CD14-positive monocyte (primary cell): ENCODE data around the gene BSDC1. TPM values are rescaled to one million over a fixed set of nuclear protein-coding genes. Genes with fewer than 3 reads are reported as not detected.
A peak's percentile ranks its signal among the peaks of the same experiment; 100 is the strongest.

Experiments used
- DNase-seq, 3 donors: peaks; one replicate each; pipeline ENCODE4 v3.0.0-alpha.2; 2011 to 2022
- H2AFZ ChIP-seq: 2 replicates; pipeline ENCODE4 v1.6.0; 2012; ENCODE audit warnings: mild to moderate bottlenecking, low read depth, low read length, inconsistent platforms; ENCODE audit not compliant: insufficient read depth, poor library complexity, severe bottlenecking
- H3K27ac ChIP-seq, 2 donors: 1 replicate in 1 of 2; 2 replicates in 1 of 2; pipeline ENCODE4 v1.5.1; 2012 to 2013; ENCODE audit warnings: low read length in 2 of 2, control low read depth in 1 of 2, inconsistent platforms in 1 of 2, low read depth in 1 of 2, mild to moderate bottlenecking in 1 of 2
- H3K27me3 ChIP-seq, 2 donors: one replicate each; pipeline versions ENCODE4 v1.6.0 to v1.6.1; 2011 to 2013; ENCODE audit warnings: low read length in 2 of 2; ENCODE audit not compliant: control insufficient read depth in 2 of 2, insufficient read depth in 2 of 2
- H3K36me3 ChIP-seq, 2 donors: replicated peaks in 1 of 2; 1 replicate in 1 of 2; 2 replicates in 1 of 2; pipeline versions ENCODE4 v1.5.1 to v1.6.1; 2012 to 2013; ENCODE audit warnings: low read length in 2 of 2, control low read depth in 1 of 2, inconsistent platforms in 1 of 2, mild to moderate bottlenecking in 1 of 2; ENCODE audit not compliant: insufficient read depth in 2 of 2, control insufficient read depth in 1 of 2
- H3K4me1 ChIP-seq, 2 donors: 1 replicate in 1 of 2; 2 replicates in 1 of 2; pipeline versions ENCODE4 v1.5.1 to v1.6.1; 2012 to 2013; ENCODE audit warnings: low read length in 2 of 2, control low read depth in 1 of 2, inconsistent platforms in 1 of 2, mild to moderate bottlenecking in 1 of 2, moderate library complexity in 1 of 2; ENCODE audit not compliant: insufficient read depth in 2 of 2, control insufficient read depth in 1 of 2
- H3K4me2 ChIP-seq: replicated peaks from 2 replicates; pipeline ENCODE3; 2012; ENCODE audit warnings: low read length, moderate library complexity, mild to moderate bottlenecking; ENCODE audit not compliant: poor library complexity, severe bottlenecking; ENCODE audit errors: extremely low read depth
- H3K4me3 ChIP-seq, 3 experiments: fragments of 200-600 bp in 1 of 3; sonication (generic) in 1 of 3; replicated peaks in 1 of 3; 1 replicate in 2 of 3; 2 replicates in 1 of 3; pipeline ENCODE4 v1.5.1; 2011 to 2013; ENCODE audit warnings: low read length in 3 of 3, mild to moderate bottlenecking in 3 of 3, control low read depth in 2 of 3, low read depth in 2 of 3, inconsistent platforms in 1 of 3, moderate library complexity in 1 of 3
- H3K79me2 ChIP-seq: 2 replicates; pipeline ENCODE4 v1.6.0; 2012; ENCODE audit warnings: mild to moderate bottlenecking, control low read depth, inconsistent platforms, low read length, moderate library complexity; ENCODE audit not compliant: insufficient read depth
- H3K9ac ChIP-seq: 2 replicates; pipeline ENCODE4 v1.6.0; 2017; ENCODE audit warnings: low read length, mild to moderate bottlenecking; ENCODE audit not compliant: insufficient read depth, poor library complexity, severe bottlenecking
- H3K9me3 ChIP-seq, 2 donors: replicated peaks in 1 of 2; 1 replicate in 1 of 2; 2 replicates in 1 of 2; pipeline versions ENCODE4 v1.5.1 to v1.6.1; 2012 to 2013; ENCODE audit warnings: low read length in 2 of 2, control low read depth in 1 of 2; ENCODE audit not compliant: control insufficient read depth in 1 of 2, insufficient read depth in 1 of 2
- H4K20me1 ChIP-seq: 2 replicates; pipeline ENCODE4 v1.6.0; 2012; ENCODE audit warnings: mild to moderate bottlenecking, low read length, control low read depth, moderate library complexity; ENCODE audit not compliant: insufficient read depth
- H3K27ac Mint-ChIP-seq, 7 donors: one replicate each; pipeline ENCODE4 v1.8.0; 2020; ENCODE audit warnings: mild to moderate bottlenecking in 7 of 7, mixed read lengths in 7 of 7, moderate library complexity in 6 of 7, inconsistent platforms in 2 of 7
- H3K27me3 Mint-ChIP-seq, 3 donors: one replicate each; pipeline ENCODE4 v1.8.0; 2021 to 2022; ENCODE audit warnings: low read depth in 3 of 3, mild to moderate bottlenecking in 3 of 3, mixed read lengths in 3 of 3, moderate library complexity in 3 of 3, inconsistent platforms in 1 of 3
- H3K36me3 Mint-ChIP-seq, 2 donors: one replicate each; pipeline ENCODE4 v1.8.0; 2020; ENCODE audit warnings: mixed read lengths in 2 of 2, inconsistent platforms in 1 of 2, mild to moderate bottlenecking in 1 of 2
- H3K4me1 Mint-ChIP-seq: one replicate; pipeline ENCODE4 v1.8.0; 2020; ENCODE audit warnings: mild to moderate bottlenecking, mixed read lengths
- H3K4me3 Mint-ChIP-seq, 2 donors: one replicate each; pipeline ENCODE4 v1.8.0; 2020; ENCODE audit warnings: mild to moderate bottlenecking in 2 of 2, mixed read lengths in 2 of 2, moderate library complexity in 1 of 2
- H3K9me3 Mint-ChIP-seq, 7 donors: one replicate each; pipeline ENCODE4 v1.8.0; 2020 to 2022; ENCODE audit warnings: mixed read lengths in 7 of 7, mild to moderate bottlenecking in 6 of 7, moderate library complexity in 6 of 7, inconsistent platforms in 2 of 7
- CTCF ChIP-seq: fragments of 200-600 bp; IDR thresholded peaks from one replicate; pipeline ENCODE4 v1.8.0; 2022; ENCODE audit warnings: antibody characterized with exemption, mild to moderate bottlenecking
- WGBS: methylation state at CpG from one replicate; pipeline ENCODE4 v1.1.5; 2013; ENCODE audit warnings: missing lambda C conversion rate; ENCODE audit not compliant: insufficient coverage; 5-methylcytosine and 5-hydroxymethylcytosine counted together
- intact Hi-C, 2 donors: fragments of 100-400 bp; cut with micrococcal nuclease; formaldehyde crosslinking; loops; one replicate each; pipeline versions ENCODE4 v1.15.0 to v1.15.1; 2023
- polyA plus RNA-seq, 3 donors: library from polyadenylated mRNA; depleted of rRNA in 1 of 3; unstranded in 2 of 3; stranded (reverse) in 1 of 3; fragments of 300-500 nt in 2 of 3; fragments of >200 nt in 1 of 3; fragmentation: Illumina TruSeq in 2 of 3; gene quantifications; 1 replicate in 2 of 3; 2 replicates in 1 of 3; pipeline ENCODE4 v1.2.3, GENCODE V29; 2012 to 2021

The BSDC1 gene
- polyA plus RNA-seq, 3 donors: 19.0 to 42.4 (median 23.7) TPM

DNA sequence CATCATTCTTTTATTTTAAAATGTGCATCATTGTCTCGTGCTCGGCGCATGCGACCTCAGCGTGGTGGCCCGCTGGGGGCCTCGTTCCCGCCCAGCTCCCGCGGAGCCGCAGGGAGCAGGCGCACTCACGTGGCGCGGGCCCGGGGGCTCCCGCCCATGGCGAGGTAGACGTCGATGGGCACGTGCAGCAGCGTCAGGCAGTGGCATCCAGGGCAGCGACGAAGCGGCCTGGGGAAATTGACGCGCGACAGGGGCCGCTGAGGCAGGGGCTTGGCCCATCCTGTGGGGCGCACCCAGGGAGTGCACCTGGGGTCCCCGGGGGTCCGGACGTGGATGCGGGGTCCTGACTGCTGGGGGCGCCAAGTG lies 33.0 kb downstream of the BSDC1 start:
- no peak overlapping the region for H3K9ac ChIP-seq
- TF ChIP-seq CTCF: no peak
- Mint-ChIP-seq H3K9me3 (peaks cover 0 to 13% (median 3%) of the 10 kb centered on the region in 7 donors), H3K36me3 (peaks cover 39 to 43% of the 10 kb centered on the region in 2 donors), H3K27ac (no peak overlapping the region), H3K4me3 (peak overlapping the region in 1 of 2 donors; percentile 86), H3K4me1 (peaks cover 16% of the 10 kb centered on the region), H3K27me3 (peaks cover 26 to 51% (median 31%) of the 10 kb centered on the region in 3 donors)
- H3K4me2 ChIP-seq: peak overlapping the region; percentile 61
- no peak overlapping the region for H2AFZ ChIP-seq
- H3K27ac ChIP-seq: no peak overlapping the region
- no peaks in the 10 kb centered on the region for H3K79me2 ChIP-seq
- H4K20me1 ChIP-seq: peaks cover 23% of the 10 kb centered on the region
- no peaks in the 10 kb centered on the region for H3K9me3 ChIP-seq
- WGBS: 68% methylated on average over 35 of the region's 35 CpGs
- H3K4me1 ChIP-seq: peaks cover 6 to 14% of the 10 kb centered on the region in 2 donors
- intact Hi-C loops: no loop called here
- H3K36me3 ChIP-seq: peaks cover 20 to 32% of the 10 kb centered on the region in 2 donors
- no peak overlapping the region for H3K4me3 ChIP-seq
- DNase-seq: no peak
- peaks cover 3 to 17% of the 10 kb centered on the region in 2 donors for H3K27me3 ChIP-seq

DNA sequence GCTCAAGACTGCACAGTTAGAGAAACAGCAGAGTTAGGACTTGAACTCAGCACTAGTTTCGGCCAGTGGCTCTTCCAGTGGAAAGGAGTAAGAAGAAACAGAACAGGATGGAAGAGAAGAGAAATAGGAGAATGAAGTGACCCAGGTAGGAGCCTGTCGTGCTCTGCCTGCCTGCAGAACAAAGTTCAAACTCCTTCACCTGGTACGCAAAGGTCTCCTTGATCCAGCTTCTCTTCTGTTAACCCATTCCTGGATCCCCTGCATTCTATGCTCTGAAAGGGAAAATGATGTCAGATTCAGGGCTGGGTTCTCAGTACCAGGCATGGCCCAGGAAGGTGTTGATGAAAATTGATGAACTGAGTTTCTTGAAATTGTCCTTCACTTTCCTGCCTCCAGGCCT lies 35.8 kb downstream of the BSDC1 start:
- peaks cover 18% of the 10 kb centered on the region for H4K20me1 ChIP-seq
- 92% methylated on average over 2 of the region's 3 CpGs for WGBS
- DNase-seq: no peak
- TF ChIP-seq CTCF: no peak
- no peaks in the 10 kb centered on the region for H3K79me2 ChIP-seq
- intact Hi-C loops: no loop called here
- no peak overlapping the region for H3K4me3 Mint-ChIP-seq
- H3K4me1 ChIP-seq: peaks cover 15 to 23% of the 10 kb centered on the region in 2 donors
- no peaks in the 10 kb centered on the region for H3K9me3 ChIP-seq
- H3K4me3 ChIP-seq: no peak overlapping the region
- peaks cover 3 to 17% of the 10 kb centered on the region in 2 donors for H3K27me3 ChIP-seq
- H3K9me3 Mint-ChIP-seq: peaks cover 0 to 13% (median 4%) of the 10 kb centered on the region in 7 donors
- H2AFZ ChIP-seq: no peak overlapping the region
- no peak overlapping the region for H3K27ac ChIP-seq
- peaks cover 18 to 35% of the 10 kb centered on the region in 2 donors for H3K36me3 Mint-ChIP-seq
- H3K4me1 Mint-ChIP-seq: peaks cover 30% of the 10 kb centered on the region
- H3K36me3 ChIP-seq: peaks cover 2 to 6% of the 10 kb centered on the region in 2 donors
- H3K9ac ChIP-seq: no peak overlapping the region
- H3K4me2 ChIP-seq: no peak overlapping the region
- H3K27ac Mint-ChIP-seq: no peak overlapping the region
- H3K27me3 Mint-ChIP-seq: peaks cover 32 to 62% (median 41%) of the 10 kb centered on the region in 3 donors
